Mesodermal cell (in vitro differentiated cells): ENCODE measurements around the gene HMX1.

Source experiments
- H3K27ac ChIP-seq: 2 replicates; pipeline ENCODE4 v1.7.0; 2013; ENCODE audit warnings: mild to moderate bottlenecking, low read depth, low read length, moderate library complexity; ENCODE audit not compliant: severe bottlenecking
- H3K36me3 ChIP-seq: 2 replicates; pipeline ENCODE4 v1.7.1; 2013; ENCODE audit warnings: mild to moderate bottlenecking, low read length, moderate library complexity; ENCODE audit not compliant: control insufficient read depth, insufficient read depth
- H3K4me1 ChIP-seq: one replicate; pipeline ENCODE4 v1.7.1; 2013; ENCODE audit warnings: mild to moderate bottlenecking, low read length; ENCODE audit not compliant: insufficient read depth, control insufficient read depth, poor library complexity, severe bottlenecking
- H3K4me3 ChIP-seq: 2 replicates; pipeline ENCODE4 v1.7.0; 2013; ENCODE audit warnings: low read length, control low read depth, mild to moderate bottlenecking; ENCODE audit not compliant: insufficient read depth, poor library complexity, severe bottlenecking; ENCODE audit errors: extremely low read depth
- H3K9me3 ChIP-seq: 2 replicates; pipeline ENCODE4 v1.7.1; 2013; ENCODE audit warnings: mild to moderate bottlenecking, low read length, moderate library complexity; ENCODE audit not compliant: control insufficient read depth
- WGBS, 2 experiments: methylation state at CpG; one replicate each; pipeline ENCODE4 v1.1.5; 2013; ENCODE audit warnings: missing lambda C conversion rate in 2 of 2; ENCODE audit not compliant: insufficient coverage in 2 of 2; 5-methylcytosine and 5-hydroxymethylcytosine counted together

Gene HMX1

GRCh38 chr4:8866421-8866820 lies 5.2 kb downstream of the HMX1 start:
- Histone ChIP-seq H3K4me1 (peaks cover 8% of the 10 kb centered on the region), H3K9me3 (no peaks in the 10 kb centered on the region), H3K4me3 (no peak overlapping the region), H3K27ac (no peak overlapping the region), H3K36me3 (no peaks in the 10 kb centered on the region)
- 28 to 33% methylated on average over 11 of the region's 12 CpGs for WGBS, 2 experiments

DNA sequence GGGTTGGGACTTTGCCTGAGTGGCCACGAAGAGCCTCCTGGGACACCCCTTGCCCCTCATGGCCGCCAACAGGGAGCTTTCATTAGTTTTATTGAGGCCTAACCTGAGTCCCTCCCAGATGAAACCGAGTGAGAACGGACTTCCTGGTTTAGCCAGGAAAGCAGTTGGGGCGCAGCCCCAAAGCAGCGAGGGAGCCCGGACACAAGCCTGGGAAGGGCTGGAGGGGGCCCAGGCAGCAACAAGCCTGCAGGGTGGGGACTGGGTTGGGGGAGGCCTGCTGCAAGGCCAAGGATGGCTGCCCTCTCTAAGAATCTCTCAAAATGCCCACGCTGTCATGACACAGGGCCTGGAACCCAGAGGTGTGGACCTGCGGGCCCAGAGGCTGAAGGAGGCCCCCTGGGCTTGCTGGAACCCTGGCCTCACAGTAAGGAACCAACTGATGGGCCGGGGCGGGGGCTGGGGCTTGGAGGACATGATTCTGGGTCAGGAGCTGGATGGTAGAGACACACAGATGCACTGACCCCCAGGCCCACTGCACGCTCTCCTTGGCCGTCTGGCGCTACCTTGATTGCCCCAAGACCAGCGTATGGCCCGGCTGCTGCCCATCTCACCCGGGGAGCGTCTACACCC lies 5.8 kb downstream of the HMX1 start:
- H3K9me3 ChIP-seq: no peaks in the 10 kb centered on the region
- H3K27ac ChIP-seq: no peak overlapping the region
- no peak overlapping the region for H3K4me3 ChIP-seq
- H3K36me3 ChIP-seq: no peaks in the 10 kb centered on the region
- peaks cover 10% of the 10 kb centered on the region for H3K4me1 ChIP-seq
- 48 to 57% methylated on average over 16 to 18 of the region's 18 CpGs for WGBS, 2 experiments

DNA sequence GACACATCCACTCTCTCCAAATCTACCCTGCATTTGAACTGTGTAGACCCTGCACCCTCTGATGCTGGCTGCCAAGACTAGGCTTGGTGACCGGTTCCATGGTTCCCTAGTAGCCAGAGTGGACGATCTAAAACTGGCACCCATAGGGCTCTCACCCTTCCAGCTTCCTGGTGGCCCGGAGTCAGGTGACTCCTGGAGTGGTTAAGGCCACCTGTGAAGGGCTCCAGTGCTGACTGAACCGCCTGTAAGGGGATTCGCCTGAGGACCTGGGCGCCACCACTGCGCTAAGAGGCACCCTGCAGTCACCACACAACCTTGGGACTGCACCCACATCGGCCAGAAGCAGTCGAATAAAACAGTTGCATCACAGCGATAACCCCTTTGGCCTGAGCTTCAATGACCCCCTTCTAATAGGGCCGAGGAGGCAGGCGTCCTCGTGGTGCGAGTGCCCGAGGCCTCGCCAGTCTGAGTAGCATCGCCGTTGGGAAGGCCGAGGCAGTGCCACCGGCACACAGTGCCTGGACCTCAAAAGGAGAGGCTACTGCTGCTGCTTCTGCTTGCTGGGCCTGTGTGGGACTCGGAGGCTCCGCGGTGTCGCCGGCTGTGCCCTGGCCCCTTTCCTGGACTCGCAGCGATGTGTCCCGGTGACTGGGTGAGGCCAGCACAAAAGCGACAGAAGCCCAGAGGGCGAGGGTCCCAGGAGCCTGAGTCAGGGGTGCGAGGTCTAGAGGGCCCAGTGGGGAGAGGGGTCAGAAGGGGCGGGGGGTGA lies 6.5 kb downstream of the HMX1 start:
- H3K27ac ChIP-seq: no peak overlapping the region
- no peak overlapping the region for H3K4me3 ChIP-seq
- H3K4me1 ChIP-seq: peaks cover 8% of the 10 kb centered on the region
- no peaks in the 10 kb centered on the region for H3K36me3 ChIP-seq
- no peaks in the 10 kb centered on the region for H3K9me3 ChIP-seq
- 44 to 52% methylated on average over 28 to 31 of the region's 32 CpGs for WGBS, 2 experiments

- no peak overlapping the region for H3K4me3 ChIP-seq
- H3K9me3 ChIP-seq: no peaks in the 10 kb centered on the region
- H3K4me1 ChIP-seq: peaks cover 8% of the 10 kb centered on the region
- WGBS, 2 experiments: 26 to 27% methylated on average over 27 of the region's 31 CpGs
- H3K27ac ChIP-seq: no peak overlapping the region
- H3K36me3 ChIP-seq: no peaks in the 10 kb centered on the region
Observed at GRCh38 chr4:8863686-8864682, 7.7 kb downstream of the HMX1 start.

DNA sequence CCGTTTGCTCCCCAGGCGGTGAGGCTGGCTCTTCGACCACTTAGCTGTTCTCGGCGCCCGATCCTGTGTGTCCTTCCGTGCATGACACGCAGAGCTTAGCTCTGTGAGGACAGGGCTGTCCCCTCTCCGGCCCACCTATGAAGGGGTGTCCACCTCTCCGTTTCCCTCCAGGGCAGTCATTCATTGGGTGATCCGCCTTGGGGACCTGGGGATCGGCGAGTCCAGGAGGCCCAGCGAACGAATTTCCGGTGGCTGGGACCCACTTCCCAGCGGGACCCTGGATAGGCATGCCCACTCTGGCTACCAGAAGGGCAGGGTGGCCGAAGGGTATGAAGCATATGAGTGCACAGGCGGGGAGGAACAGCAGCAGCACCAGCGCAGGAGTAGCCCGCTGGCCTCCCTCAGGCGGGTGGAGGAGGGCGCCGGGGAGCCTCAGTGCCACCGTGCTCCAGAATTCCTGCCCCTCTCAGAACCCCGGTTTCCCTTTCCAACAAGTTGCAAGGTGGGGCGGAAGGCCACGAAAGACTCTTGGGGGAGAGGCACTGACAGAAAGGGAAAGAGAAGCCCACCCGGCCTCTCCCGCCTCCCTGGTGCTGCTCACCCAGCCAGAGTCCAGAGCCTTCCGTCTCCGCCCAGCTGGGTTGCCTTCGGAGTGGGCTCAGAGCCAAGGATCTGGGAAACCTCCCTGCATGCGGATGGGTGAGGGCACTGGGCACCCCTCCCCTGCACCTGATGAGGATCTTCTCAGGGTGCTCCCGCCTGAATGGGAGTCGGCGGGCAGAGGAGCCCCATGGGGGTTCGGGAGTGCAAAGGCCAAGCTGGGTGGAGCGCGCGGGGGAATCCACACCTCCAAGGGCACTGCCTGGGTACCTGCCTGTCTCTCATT lies 8.6 kb downstream of the HMX1 start:
- 11 to 12% methylated on average over 32 to 39 of the region's 41 CpGs for WGBS, 2 experiments
- Histone ChIP-seq H3K27ac (no peak overlapping the region), H3K4me1 (peaks cover 9% of the 10 kb centered on the region), H3K36me3 (no peaks in the 10 kb centered on the region), H3K9me3 (no peaks in the 10 kb centered on the region), H3K4me3 (no peak overlapping the region)

DNA sequence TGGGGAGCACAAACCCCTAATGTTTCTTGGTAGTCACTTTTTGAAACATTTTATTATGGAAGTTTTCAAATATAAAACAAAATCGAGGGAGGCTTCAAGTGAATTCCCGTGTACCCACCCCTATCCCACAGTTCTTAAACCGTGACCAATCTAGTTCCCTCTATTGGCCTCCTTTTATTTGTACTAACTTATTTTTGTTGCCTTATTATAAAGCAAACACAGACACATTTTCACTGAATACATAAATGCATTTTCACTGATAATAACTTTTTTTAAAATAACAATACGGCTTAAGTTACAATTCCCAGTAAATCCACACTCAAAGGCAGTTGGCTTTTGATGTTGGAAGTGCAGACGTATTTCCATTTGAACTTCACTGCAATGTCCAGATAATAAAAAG lies 9.3 kb downstream of the HMX1 start:
- no peaks in the 10 kb centered on the region for H3K36me3 ChIP-seq
- H3K9me3 ChIP-seq: no peaks in the 10 kb centered on the region
- no peak overlapping the region for H3K27ac ChIP-seq
- peaks cover 16% of the 10 kb centered on the region for H3K4me1 ChIP-seq
- no peak overlapping the region for H3K4me3 ChIP-seq
- WGBS, 2 experiments: 4 to 17% methylated on average over 1 to 3 of the region's 5 CpGs

- H3K27ac ChIP-seq: no peak overlapping the region
- H3K4me3 ChIP-seq: no peak overlapping the region
- H3K4me1 ChIP-seq: peaks cover 17% of the 10 kb centered on the region
- H3K9me3 ChIP-seq: no peaks in the 10 kb centered on the region
- H3K36me3 ChIP-seq: no peaks in the 10 kb centered on the region
- 1 to 3% methylated on average over 52 to 58 of the region's 64 CpGs for WGBS, 2 experiments
Observed at GRCh38 chr4:8861576-8862295, 9.9 kb downstream of the HMX1 start.

GRCh38 chr4:8860892-8861575 lies 10.6 kb downstream of the HMX1 start:
- Histone ChIP-seq H3K9me3 (no peaks in the 10 kb centered on the region), H3K36me3 (no peaks in the 10 kb centered on the region), H3K4me1 (peaks cover 17% of the 10 kb centered on the region), H3K27ac (no peak overlapping the region), H3K4me3 (peak overlapping the region; percentile 14)
- 1% methylated on average over 50 to 54 of the region's 82 CpGs for WGBS, 2 experiments

DNA sequence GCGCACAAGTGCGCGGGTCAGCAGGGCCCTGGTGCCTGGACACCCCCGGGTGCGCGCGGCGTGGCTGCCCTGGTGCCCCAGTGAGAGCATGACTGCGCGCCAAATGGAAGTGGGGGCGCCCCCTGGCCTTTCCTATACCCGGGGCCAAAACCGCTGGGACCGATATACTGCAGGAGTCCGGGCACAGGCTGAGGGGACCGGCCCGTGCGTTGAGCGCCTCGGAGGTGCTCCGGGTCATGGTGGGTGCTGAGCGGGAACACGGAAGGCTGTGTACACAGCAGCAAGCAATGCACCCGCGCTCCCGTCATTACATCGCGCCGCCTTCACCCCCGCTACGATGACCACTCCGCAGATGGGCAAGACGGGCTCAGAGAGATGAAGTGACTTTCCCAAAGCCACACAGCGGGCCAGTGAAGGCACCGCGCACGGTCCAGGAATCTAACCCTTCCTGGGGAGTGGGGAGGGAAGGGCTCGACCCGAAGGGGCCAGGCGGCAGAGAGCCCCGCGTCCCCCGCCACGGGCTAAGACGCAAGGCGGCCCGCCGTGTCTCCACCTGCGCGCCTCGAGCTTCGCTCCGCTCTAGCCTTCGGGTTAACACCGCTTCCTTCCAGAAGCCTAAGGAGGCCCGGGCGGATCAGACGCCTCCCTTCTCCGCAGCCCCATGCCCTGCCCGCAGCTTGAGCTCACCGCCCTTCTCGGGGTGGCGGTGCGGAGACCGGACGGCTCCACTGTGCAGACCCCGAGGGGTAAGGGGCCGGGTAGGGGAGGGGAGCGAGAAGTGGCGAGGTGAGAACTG lies 11.3 kb downstream of the HMX1 start:
- H3K27ac ChIP-seq: no peak overlapping the region
- H3K9me3 ChIP-seq: no peaks in the 10 kb centered on the region
- H3K36me3 ChIP-seq: no peaks in the 10 kb centered on the region
- H3K4me1 ChIP-seq: peaks cover 19% of the 10 kb centered on the region
- WGBS, 2 experiments: 2% methylated on average over 55 to 62 of the region's 70 CpGs
- no peak overlapping the region for H3K4me3 ChIP-seq
